Tibial artery (tissue), 4 donors: ENCODE measurements around the gene DCP2.
A peak's percentile ranks its signal among the peaks of the same experiment; 100 is the strongest.

Experiments
- DNase-seq, 2 donors: peaks; one replicate each; pipeline ENCODE4 v3.0.0-alpha.2; 2019
- H3K27ac ChIP-seq, 2 donors: fragments of 200-600 bp; sonication (generic) in 1 of 2; 1 replicate in 1 of 2; 2 replicates in 1 of 2; pipeline ENCODE4 v1.5.1; 2018 to 2019; ENCODE audit warnings: mild to moderate bottlenecking in 1 of 2
- H3K27me3 ChIP-seq, 2 donors: fragments of 200-600 bp; sonication (generic) in 1 of 2; one replicate each; pipeline versions ENCODE4 v1.5.1 to v1.6.0; 2016 to 2019
- H3K36me3 ChIP-seq, 3 donors: fragments of 200-600 bp; sonication (generic) in 2 of 3; one replicate each; pipeline ENCODE4 v1.5.1; 2016 to 2019; ENCODE audit warnings: mild to moderate bottlenecking in 2 of 3
- H3K4me1 ChIP-seq, 4 donors: fragments of 200-600 bp; sonication (generic) in 2 of 4; 1 replicate in 3 of 4; 2 replicates in 1 of 4; pipeline ENCODE4 v1.5.1; 2016 to 2019
- H3K4me3 ChIP-seq, 2 donors: fragments of 200-600 bp; sonication (generic) in 1 of 2; 1 replicate in 1 of 2; 2 replicates in 1 of 2; pipeline ENCODE4 v1.5.1; 2018 to 2019; ENCODE audit warnings: mild to moderate bottlenecking in 2 of 2
- H3K9me3 ChIP-seq, 3 donors: fragments of 200-600 bp; sonication (generic) in 1 of 3; one replicate each; pipeline ENCODE4 v1.5.1; 2016 to 2019
- intact Hi-C: fragments of 100-400 bp; cut with DNase I; formaldehyde crosslinking; loops from one replicate; pipeline ENCODE4 v1.15.0; 2023; ENCODE audit warnings: low total_unique reads
- TF ChIP-seq, protein P1 (sequence below), 2 experiments: fragments of 200-600 bp in 1 of 2; fragments of 450-650 bp in 1 of 2; IDR thresholded peaks; one replicate each; pipeline ENCODE4 v1.5.1; 2017 to 2019; ENCODE audit warnings: antibody characterized with exemption in 2 of 2, mild to moderate bottlenecking in 1 of 2, moderate library complexity in 1 of 2

Gene DCP2

DNA sequence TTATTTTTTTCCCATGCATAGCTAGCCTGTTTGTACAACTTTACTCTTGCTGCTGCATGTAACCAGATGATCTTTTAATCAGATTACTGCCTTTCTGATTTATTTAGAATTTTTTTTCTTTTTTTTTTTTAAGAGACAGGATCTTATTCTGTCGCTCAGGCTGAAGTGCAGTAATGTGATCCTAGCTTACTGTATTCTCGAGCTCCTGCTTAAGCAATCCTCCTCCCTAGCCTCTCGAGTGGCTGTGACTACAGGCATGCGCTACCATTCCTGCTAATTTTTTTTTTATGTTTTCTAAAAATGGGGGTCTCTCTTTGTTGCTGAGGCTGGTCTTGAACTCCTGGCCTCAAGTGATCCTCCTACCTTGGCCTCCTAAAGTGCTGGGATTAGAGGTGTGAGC, 9.6 kb downstream of the DCP2 start:
- no peaks in the 10 kb centered on the region for H3K9me3 ChIP-seq
- no peak overlapping the region for H3K27ac ChIP-seq
- H3K36me3 ChIP-seq, result peaks cover 0 to 6% (median 0%) of the 10 kb centered on the region in 3 donors
- DNase-seq, result no peak
- H3K4me1 ChIP-seq, result peaks cover 0 to 9% (median 0%) of the 10 kb centered on the region in 4 donors
- intact Hi-C loops, result no loop called here
- no peak overlapping the region for H3K4me3 ChIP-seq
- TF ChIP-seq, protein P1, sequence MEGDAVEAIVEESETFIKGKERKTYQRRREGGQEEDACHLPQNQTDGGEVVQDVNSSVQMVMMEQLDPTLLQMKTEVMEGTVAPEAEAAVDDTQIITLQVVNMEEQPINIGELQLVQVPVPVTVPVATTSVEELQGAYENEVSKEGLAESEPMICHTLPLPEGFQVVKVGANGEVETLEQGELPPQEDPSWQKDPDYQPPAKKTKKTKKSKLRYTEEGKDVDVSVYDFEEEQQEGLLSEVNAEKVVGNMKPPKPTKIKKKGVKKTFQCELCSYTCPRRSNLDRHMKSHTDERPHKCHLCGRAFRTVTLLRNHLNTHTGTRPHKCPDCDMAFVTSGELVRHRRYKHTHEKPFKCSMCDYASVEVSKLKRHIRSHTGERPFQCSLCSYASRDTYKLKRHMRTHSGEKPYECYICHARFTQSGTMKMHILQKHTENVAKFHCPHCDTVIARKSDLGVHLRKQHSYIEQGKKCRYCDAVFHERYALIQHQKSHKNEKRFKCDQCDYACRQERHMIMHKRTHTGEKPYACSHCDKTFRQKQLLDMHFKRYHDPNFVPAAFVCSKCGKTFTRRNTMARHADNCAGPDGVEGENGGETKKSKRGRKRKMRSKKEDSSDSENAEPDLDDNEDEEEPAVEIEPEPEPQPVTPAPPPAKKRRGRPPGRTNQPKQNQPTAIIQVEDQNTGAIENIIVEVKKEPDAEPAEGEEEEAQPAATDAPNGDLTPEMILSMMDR (IDR thresholded peaks at IDR 0.05), result no peak
- no peaks in the 10 kb centered on the region for H3K27me3 ChIP-seq

DNA sequence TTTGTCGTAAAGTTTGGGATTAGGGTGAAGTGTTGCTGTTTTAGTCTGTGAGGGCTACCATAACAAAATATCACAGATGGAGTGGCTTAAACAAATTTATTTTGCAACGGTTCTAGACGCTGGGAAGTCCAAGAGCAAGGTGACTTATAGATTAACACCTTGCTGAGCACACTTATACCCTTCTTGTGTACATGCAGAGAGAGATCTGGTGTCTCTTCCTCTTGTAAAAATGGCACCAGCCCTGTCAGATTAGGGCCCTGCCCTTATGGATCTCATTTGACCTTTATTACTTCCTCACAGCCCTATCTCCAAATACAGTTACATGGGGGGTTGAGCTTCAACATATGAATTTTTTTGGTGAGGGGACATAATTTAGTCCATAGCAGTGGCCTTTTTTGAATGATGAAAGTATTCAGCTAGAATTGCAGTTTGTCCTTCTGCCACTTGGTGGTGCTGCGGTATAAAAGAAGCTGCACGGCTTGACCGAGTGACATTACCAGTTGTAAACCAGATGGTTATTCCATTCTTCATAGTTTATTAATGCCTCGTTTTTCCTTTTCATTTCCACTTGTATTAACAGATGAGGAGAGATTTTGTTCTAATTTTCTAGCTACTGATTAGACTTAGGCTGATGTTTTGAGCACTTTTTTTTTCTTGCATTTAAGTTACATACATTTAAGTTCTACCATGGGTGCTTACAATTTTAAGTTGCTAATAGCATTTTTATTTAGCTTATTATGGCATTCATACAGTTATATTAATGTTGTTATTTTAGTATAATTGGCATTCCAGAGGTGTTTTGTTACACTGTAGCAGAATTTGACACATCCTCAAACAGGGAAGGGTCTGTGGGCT, 19.4 kb downstream of the DCP2 start:
- H3K9me3 ChIP-seq, result no peaks in the 10 kb centered on the region
- H3K36me3 ChIP-seq, result peaks cover 0 to 37% (median 6%) of the 10 kb centered on the region in 3 donors
- DNase-seq, result peak; percentile 71 to 75
- no peaks in the 10 kb centered on the region for H3K27me3 ChIP-seq
- peaks cover 0 to 6% (median 1%) of the 10 kb centered on the region in 4 donors for H3K4me1 ChIP-seq
- no peak overlapping the region for H3K27ac ChIP-seq
- intact Hi-C loops, result no loop called here
- no peak overlapping the region for H3K4me3 ChIP-seq
- TF ChIP-seq, protein P1 (IDR thresholded peaks at IDR 0.05), result peak; percentile 82

DNA sequence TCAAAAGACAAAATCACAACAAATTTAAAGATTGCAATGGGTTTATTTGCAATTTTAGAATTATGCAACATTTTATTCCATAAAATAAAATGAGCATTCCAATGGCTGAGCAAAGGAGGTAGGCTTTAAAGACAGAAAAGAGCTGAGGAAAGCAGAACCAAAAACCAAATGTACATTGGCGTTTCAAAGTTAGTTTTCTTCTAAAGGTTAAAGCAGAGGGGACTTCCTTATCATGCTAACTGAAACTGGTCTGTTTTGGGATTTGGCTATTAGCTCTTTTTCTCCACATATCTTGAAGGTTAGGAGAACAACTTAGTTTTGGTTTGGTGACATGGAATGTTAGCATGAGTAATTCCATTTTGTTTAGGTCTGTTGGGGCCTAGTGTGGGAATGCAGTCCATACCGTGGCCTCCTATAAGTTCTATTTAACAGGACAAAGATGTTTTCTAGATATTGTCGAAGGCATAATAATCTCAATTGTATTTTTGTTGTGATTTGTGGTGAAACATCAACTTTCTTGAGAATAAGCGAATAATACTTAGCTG, 20.3 kb downstream of the DCP2 start:
- no peaks in the 10 kb centered on the region for H3K27me3 ChIP-seq
- peaks cover 0 to 6% (median 1%) of the 10 kb centered on the region in 4 donors for H3K4me1 ChIP-seq
- intact Hi-C loops, result no loop called here
- DNase-seq, result no peak
- H3K36me3 ChIP-seq, result peaks cover 9 to 45% (median 15%) of the 10 kb centered on the region in 3 donors
- H3K4me3 ChIP-seq, result no peak overlapping the region
- TF ChIP-seq, protein P1 (IDR thresholded peaks at IDR 0.05), result no peak
- no peak overlapping the region for H3K27ac ChIP-seq
- H3K9me3 ChIP-seq, result no peaks in the 10 kb centered on the region

DNA sequence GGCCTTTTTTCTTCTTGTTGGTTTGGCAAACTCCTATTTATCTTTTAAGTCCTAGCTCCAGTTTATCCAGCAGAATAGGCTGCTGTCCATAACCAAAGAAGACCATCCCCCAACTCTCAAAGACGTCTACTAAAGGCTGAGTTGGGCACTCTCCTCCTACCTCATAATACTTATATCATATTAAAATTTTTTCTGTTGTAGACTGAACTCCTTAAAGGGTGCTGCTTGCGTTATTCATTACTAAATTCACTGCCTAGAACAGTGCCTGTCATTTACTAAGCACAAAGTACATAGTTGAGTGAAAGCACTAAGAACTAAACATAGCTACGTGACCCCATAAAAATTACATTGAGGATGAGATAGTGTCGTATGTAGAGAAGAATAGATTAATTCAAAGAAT, 21.7 kb downstream of the DCP2 start:
- intact Hi-C loops, result no loop called here
- DNase-seq, result no peak

DNA sequence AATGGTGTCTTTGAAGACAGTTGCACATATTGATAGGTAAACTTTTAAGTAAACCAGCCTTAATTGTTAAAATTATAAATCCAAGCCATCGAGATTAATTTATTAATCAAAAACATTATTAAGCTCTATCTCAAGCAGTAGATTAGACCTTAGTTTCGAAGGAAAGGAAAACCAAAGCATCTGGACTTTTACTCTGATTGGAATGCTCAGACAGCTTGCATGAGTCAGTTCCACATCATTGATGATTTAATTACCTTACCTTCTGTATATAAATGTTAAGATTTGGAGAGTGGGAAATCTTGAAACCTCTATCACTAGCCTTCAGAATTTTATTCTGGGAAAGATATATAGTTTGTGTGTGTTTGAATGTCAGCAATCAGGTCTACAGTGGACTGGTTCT, 23.9 kb downstream of the DCP2 start:
- intact Hi-C loops, result no loop called here
- H3K9me3 ChIP-seq, result no peaks in the 10 kb centered on the region

More for the DNA sequence above, 21.7 kb downstream of the DCP2 start:
- H3K36me3 ChIP-seq, result peaks cover 23 to 47% (median 28%) of the 10 kb centered on the region in 3 donors
- no peaks in the 10 kb centered on the region for H3K27me3 ChIP-seq
- H3K4me1 ChIP-seq, result peaks cover 0 to 6% (median 1%) of the 10 kb centered on the region in 4 donors
- H3K4me3 ChIP-seq, result no peak overlapping the region
- H3K9me3 ChIP-seq, result no peaks in the 10 kb centered on the region
- TF ChIP-seq, protein P1 (IDR thresholded peaks at IDR 0.05), result no peak
- H3K27ac ChIP-seq, result no peak overlapping the region

More for the DNA sequence above, 23.9 kb downstream of the DCP2 start:
- peaks cover 0 to 6% (median 1%) of the 10 kb centered on the region in 4 donors for H3K4me1 ChIP-seq
- H3K36me3 ChIP-seq, result peaks cover 37 to 45% (median 39%) of the 10 kb centered on the region in 3 donors
- H3K27me3 ChIP-seq, result no peaks in the 10 kb centered on the region
- H3K4me3 ChIP-seq, result no peak overlapping the region
- no peak for DNase-seq
- no peak overlapping the region for H3K27ac ChIP-seq
- TF ChIP-seq, protein P1 (IDR thresholded peaks at IDR 0.05), result no peak
